Embryonic facial prominence (tissue), 1 donor: ENCODE data around the gene TSC22D4.
"Not testable (repeated sequence)": the region's sequence is repeated elsewhere in the genome, so short reads cannot be mapped to it uniquely, and the experiment has no call there.

Experiments used
- DNase-seq: peaks from one replicate; pipeline ENCODE4 v3.0.0-alpha.2; 2016; ENCODE audit errors: extremely low spot score

The TSC22D4 gene

DNA sequence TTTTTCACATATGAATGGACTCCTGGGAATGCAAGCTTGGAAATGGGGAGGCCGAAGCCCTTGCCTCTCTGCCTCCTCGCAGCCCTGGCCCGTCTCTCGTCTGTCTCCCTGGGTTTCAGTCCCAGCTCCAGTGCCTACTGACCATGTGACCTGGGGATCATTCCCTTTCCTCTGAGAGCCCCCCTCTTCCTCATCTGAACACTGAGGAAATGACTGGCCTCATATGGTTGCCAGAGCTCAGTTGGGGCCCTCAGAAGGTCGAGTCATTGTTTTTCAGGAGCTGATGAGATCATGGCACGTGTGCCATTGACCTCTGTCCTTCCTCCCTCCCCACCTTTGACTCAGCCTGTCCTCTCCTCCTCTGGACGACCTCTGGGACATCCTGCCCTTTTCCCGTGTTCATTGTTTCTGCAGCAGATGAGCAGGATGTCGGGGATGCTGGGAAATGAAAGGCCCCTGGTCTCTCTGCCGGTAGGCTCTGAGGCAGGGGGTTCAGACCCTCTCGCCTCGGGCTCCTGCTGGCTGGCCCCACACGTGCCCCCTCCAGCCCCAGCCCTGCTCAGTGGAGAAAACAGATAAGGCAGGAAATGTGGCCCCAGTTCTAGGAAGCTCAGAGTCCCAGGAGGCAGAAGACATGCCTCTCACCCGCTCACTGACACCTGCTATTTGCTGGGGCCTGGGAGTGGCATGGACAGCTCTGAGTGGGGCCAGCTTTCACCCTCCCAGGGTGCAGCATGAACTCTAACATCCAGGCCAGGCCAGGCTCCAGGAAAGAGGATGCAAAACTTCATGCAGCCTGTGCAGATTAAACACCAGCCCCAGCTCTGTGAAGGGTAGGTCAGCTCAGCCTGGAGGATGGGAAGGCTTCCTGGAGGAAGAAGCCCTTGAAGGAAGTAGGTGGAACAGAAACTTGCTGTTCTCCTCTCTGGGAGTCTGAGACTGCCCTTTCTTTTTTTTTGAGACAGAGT lies 34.4 kb downstream of the TSC22D4 start:
- DNase-seq = no peak

DNA sequence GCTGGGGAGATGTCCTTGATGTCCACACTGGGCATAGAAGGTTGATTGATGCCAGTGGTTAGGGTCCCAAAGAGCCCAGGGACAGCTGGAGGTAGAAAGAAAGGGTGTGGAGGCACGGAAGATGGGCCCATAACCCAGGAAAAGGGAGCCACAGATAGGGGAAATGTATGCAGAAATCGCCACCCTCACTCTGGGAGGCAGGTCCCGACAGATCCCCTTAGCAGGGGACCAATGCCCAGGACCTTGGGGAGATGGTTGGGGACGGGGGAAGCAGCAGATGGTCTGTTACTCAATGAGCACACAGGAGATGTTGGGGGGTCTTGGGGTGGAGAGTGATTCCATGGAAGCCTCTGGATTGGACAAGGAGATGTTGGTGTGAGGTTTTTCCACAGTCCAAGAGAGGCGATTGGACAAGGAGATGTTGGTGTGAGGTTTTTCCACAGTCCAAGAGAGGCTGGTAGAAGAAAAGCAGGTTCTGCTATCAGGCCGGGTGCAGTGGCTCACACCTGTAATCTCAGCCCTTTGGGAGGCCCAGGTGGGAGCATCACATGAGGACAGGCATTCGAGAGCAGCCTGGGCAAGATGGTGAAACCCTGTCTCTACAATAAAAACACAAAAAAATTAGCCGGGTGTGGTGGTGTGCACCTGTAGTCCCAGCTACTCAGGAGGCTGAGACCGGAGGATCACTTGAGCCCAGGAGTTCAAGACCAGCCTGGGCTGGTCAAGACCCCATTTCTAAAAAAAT lies 35.7 kb downstream of the TSC22D4 start:
- no peak for DNase-seq

DNA sequence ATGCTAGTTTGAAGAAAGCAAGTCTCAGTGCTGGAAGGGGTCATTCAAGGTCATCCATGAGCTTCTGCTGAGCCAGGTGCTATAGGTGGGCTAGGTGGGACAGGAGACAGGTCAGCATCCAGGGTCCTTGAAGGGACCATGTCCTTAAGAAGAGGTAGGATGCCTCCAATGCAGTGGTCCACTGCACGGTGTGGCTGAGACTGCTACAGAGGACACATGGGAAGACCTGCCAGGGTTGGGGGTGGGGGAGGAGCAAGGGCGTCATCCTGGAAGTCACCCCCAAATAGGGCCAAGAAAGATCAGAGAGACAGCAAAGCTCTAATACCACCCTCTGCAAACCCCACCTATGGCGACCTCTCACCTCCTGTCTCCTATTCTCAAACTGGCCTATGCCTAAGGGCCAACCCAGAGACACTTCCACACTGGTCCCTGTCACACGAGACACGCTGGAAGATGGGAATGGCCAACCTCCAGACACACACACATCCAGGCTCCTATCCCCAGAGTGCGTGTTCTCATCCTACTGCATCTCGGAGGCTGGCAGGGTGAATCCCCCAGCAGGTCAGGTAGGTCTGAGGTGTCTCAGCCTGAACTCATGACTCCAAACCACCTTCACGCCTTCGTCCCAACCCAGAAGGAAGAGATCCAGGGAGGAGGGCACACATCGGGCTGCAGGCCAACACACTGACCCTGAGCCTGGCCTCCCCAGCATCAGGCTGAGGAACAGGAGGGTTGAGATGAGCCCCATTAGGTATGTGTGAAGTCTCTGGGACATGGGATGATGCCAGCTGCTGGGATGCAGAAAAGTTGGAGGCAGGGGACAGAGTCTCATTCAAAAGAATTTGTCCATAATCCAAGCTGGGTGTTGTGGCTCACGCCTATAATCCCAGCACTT lies 37.1 kb downstream of the TSC22D4 start:
- DNase-seq = no peak

DNA sequence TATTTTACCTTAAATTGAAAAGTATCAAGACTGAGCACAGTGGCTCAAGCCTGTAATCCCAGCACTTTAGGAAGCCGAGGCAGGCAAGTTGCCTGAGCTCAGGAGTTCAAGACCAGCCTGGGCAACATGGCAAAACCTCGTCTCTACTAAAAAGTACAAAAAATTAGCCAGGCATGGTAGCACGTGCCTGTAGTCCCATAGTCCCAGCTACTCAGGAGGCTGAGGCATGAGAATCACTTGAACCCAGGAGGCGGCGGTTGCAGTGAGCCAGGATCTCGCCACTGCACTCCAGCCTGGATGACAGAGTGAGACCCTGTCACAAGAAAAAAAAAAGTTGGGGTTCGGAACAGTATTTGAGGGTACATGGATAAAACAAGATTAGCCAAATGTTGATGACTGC lies 39.8 kb downstream of the TSC22D4 start:
- DNase-seq = not testable (repeated sequence)

DNA sequence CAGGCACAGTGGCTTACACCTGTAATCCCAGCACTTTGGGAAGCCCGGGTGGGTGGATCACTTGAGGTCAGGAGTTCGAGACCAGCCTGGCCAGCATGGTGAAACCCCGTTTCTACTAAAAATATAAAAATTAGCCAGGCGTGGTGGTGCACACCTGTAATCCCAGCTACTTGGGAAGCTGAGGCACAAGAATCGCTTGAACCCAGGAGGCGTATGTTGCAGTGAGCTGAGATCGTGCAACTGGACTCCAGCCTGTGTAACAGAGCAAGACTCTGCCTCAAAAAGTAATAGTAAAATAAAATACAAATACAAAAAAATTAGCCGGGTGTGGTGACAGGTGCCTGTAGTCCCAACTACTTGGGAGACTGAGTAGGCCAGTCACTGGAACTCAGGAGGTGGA lies 40.3 kb downstream of the TSC22D4 start:
- not testable (repeated sequence) for DNase-seq

DNA sequence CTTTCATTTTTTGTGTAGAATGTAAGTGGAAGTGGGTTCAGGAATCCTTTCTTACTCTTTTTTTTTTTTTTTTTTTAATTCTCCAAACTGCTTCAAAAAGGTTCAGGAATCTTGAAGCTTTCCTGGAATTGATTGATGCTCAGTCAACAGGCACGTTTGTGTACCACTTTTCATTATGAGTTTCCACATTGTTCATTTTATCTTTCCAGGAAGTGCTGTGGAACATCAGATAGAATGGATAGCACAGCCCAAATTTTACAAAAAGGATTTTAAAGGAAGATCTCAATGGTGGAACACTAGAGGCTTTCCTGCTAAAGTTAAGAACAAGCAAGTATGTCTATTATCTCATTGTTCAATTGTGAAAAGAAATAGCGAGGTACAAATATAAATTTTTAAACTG lies 40.8 kb downstream of the TSC22D4 start:
- DNase-seq = no peak

DNA sequence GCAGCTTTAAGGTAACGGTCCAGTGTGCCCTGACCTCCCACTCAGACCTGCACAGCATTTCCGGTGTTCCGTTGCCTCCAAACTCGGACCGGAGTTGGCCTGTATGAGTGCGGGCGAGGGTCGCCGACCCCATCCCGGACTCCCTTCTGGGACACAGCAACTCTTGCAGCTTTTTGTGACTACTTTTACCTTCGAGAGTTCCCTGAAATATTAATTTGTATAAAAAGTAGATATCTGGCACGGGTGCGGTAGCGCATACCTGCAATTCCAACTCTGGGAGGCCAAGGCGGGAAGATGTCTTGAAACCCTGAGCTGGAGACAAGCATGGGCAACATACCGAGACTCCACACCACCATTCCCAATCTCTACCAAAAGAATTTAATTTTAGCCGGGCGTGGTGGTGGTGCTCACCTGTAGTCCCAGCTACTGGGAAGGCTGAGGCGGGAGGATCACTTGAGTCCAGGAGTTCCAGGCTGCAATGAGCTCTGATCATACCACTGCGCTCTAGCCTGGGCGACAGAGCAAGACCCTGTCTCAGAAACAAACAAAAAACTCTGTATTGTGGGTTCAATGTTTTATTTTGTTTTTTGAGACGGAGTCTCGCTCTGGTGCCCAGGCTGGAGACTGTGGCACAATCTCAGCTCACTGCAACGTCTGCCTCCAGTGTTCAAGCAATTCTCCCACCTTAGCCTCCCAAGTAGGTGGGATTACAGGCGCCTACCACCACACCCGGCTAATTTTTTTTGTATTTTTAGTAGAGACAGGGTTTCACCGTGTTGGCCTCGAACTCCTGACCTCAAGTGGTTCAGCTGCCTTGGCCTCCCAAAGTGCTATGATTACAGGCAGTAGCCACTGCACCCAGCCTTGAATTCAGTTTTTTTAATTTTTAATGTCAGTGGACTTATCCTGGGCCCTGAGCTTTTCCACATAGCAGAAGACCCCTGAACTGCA lies 41.6 kb downstream of the TSC22D4 start:
- DNase-seq = no peak

DNA sequence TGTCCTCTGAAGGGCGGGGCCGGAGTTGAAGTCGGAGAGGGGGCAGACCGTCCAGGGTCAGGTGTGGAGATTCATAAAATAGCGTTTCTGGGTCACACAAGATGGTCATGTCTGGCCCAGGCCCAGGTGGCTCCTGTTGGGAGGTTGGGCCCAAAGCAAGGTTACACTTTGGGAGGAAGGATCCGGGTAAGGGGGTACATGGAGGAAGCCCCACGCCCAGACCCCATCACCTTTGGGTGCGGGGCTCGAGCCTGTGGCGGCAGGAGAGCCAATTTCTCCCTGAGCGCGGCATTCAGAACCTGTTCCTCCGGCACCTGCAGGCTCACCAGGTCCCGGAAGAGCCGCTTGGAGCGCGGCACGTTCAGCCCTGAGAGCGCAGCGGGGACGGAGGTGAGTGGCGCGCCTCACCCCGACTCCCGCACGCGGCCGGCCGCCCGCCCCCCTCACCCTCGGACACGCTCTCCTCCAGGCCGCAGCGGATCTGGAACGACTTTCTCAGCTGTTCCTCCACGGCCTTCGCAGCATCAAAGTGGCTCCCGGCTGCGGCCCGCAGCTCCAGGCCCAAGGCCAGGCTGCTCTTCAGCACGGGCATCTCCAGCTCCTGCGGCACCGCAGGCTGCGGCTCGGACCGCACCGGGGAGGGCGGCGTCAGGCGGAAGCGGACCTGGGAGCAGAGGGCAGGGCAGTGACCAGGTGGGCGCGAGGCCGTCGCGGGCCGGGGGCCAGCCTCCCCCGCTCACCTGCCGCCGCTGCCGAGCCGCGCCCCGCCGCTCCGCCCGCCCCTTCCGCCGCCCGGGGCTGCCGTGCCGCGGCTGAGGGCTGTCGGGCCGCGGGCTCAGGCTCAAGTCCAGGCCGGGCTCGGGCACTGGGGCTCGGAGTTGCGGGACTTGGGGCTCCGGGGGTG lies 43.4 kb downstream of the TSC22D4 start:
- DNase-seq = no peak

DNA sequence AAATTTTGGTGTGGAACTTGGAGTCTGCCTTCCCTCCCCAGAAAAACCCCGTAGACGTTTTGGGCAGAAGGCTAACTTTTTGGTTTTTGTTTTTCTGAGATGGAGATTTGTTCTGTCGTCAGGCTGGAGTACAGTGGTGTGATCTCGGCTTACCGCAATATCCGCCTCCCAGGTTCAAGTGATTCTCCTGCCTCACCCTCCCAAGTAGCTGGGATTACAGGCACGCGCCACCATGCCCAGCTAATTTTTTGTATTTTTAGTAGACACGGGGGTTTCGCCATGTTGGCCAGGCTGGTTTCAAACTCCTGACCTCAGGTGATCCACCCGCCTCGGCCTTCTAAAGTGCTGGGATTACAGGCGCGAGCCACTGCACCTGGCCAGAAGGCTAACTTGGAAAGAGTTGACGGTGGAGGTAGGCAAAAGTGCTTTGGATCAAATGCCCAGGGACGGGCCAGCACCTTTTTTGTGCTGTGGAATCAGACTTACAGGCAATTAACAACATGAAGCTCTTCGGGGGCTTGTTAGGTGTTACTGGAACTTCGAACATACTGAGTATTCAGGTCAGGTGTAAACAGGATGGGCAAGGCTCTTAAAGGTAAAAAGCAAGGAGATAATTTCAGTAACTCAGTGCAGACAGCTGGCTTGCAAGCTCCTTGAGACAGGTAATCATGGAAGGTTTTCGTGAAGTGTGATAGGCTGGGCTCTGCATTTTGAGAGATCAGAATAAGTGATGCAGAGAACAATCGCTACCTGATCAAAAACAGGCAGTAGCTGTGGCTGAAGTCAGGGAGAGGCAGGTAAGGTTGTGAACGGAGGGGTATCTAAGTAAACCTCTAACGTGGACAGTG lies 44.5 kb downstream of the TSC22D4 start:
- no peak for DNase-seq

DNA sequence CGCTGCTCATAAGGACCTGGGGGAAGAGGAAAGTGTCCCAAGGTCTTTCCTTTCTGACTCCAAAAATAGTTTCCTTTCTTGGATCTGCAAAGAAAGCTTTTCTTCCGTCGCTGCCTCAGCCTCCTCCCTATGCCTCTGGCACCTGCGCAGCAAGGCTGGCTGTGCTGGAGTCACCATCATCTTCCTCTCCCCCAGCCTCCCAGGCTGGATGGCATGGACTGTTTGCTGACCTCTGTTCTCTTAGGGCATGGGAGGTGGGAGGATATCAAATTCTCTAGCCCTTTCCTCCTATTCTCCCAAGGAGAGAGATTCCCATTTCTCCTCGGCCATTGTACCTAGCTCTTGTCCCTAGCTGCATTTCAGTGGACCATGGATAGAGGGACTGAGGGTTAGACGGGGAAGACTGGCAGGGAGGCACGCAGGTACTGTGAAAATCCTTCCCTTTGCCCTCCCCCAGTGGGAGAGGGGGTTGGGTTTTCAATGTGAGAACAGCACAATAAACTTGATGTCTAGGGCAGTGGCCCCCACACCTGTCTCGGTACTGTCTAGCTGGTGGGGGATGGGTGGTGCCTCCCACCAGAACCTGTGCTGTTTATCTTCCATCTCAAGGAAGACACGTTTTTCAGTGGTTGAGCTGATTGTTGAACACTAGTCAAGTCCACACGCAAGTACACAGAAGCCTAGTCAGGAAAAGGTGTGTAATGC lies 45.3 kb downstream of the TSC22D4 start:
- DNase-seq = no peak

DNA sequence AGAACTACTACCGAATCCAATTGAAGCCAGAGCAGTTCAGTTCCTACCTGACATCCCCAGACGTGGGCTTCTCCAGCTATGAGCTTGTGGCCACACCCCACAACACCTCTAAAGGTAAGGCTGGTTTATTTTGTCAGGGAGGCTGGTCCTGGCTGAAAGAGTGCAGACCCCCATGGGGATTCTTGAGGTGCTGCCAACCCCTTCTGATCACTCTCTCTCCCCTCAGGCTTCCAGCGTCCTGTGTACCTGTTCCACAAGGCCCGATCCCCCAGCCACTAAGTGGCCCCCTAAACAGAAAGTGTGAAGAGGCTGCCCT lies 45.8 kb downstream of the TSC22D4 start:
- DNase-seq = no peak

DNA sequence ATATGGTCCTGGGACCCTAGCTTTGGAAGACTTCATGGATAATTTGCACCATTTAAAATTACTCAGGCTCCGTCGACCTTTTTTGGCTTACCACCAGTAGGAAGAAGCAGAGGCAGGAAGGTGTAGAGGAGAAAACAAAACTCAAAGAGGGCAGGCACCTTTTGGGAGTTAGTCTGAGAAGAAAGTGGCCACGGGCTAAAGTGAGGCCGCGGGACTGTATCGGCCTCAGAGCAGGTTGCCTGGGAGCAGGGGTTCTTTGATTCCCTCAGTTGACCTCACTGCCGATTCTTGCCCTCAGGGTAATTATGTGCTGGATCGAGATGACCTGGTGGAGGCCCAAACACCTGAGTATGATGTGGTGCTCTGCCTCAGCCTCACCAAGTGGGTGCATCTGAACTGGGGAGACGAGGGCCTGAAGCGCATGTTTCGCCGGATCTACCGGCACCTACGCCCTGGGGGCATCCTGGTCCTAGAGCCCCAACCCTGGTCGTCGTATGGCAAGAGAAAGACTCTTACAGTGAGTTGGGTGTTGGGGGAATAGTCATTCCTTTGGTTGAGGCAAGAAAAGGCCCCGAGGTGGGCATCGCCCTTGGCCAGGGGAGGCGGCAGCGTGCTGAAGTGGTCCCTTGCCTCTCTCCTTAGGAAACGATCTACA lies 46.3 kb downstream of the TSC22D4 start:
- no peak for DNase-seq

DNA sequence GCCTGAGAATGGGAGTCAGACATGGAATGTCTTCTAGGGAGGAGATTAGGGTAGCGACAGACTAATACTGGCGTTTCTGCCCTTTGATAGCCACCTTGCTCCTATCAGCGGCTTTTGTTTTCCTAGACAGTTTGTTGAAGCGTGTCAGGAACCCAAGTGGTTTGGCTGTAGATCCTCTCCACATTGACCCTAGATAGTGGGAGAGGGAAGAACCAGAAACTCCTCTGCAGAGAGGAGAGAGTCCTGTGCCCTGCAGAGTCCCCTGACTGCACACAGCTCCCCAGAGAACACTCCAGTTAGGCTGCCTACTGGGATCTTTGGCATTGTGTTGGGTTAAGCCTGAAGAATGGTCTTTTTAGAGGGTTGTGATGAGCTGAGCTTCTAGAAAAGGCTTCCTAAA lies 47.0 kb downstream of the TSC22D4 start:
- DNase-seq = no peak

DNA sequence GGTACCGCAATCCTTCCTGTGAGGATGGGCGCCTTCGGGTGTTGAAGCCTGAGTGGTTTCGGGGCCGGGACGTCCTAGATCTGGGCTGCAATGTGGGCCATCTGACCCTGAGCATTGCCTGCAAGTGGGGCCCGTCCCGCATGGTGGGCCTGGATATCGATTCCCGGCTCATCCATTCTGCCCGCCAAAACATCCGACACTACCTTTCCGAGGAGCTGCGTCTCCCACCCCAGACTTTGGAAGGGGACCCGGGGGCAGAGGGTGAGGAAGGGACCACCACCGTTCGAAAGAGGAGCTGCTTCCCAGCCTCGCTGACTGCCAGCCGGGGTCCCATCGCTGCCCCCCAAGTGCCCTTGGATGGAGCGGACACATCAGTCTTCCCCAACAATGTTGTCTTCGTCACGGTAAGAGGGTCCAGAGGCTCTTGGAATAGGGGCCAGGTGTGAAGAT lies 47.7 kb downstream of the TSC22D4 start:
- DNase-seq = no peak

DNA sequence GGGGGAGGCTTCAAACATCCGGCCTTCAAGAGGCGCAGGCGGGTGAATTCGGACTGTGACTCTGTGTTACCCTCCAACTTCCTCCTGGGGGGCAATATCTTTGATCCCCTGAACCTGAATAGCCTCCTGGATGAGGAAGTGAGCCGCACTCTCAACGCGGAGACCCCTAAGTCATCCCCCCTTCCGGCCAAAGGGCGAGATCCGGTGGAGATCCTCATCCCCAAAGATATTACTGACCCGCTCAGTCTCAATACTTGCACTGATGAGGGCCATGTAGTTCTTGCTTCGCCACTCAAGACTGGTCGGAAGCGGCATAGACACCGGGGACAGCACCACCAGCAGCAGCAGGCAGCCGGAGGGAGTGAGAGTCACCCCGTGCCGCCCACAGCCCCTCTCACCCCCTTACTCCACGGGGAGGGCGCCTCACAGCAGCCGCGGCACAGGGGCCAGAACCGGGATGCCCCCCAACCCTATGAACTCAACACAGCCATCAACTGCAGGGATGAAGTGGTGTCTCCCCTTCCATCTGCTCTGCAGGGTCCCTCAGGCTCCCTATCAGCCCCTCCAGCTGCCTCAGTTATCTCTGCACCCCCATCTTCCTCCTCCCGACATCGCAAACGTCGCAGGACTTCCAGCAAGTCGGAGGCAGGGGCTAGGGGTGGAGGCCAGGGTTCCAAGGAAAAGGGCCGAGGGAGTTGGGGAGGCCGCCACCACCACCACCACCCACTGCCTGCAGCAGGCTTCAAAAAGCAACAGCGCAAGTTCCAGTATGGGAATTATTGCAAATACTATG lies 48.3 kb downstream of the TSC22D4 start:
- DNase-seq = no peak

DNA sequence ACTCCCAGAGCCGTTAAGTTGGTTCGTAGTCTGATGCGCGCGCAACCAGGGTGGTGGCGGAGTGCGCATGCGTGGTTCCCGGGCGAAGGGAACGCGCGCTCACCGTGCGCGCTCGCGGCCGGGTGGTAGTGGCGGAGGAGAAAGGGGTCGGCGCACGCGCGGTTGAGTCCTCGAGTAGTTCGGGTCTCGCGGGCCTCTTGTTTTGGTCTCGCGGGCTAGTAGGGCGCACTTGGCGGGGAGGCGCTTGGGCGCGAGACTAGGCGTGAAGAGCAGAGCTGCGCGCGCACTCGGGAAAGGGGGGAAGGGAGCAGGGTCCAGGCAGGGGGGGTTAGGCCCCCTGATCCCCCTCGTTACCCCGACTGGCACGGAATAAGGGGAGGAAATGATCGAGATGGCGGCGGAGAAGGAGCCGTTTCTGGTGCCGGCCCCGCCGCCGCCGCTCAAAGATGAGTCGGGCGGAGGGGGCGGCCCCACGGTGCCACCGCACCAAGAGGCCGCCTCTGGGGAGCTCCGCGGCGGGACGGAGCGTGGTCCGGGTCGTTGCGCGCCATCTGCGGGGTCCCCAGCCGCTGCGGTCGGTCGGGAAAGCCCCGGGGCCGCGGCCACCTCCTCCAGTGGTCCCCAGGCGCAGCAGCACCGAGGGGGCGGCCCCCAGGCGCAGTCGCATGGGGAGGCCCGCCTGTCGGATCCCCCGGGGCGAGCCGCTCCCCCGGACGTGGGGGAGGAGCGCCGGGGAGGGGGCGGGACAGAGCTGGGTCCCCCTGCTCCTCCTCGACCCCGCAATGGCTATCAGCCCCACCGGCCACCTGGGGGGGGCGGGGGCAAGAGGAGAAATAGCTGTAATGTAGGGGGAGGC lies 49.1 kb downstream of the TSC22D4 start, which contains the start of gene MEPCE:
TSS of gene MEPCE (plus strand) at position 195 of the 856 bp plus-strand sequence. CDS start at position 383, 188 bp downstream.
- DNase-seq = peak; percentile 99
